C4-2B (cell line): ENCODE results near the gene FANCE.

ENCODE experiments used
- ZFX ChIP-seq: fragments of 450-650 bp; IDR thresholded peaks from 2 replicates; pipeline ENCODE4 v1.6.1; 2017
- TF ChIP-seq, protein P1 (sequence below): fragments of 450-650 bp; conservative IDR thresholded peaks from 2 replicates; pipeline ENCODE4 v1.5.1; 2017; ENCODE audit warnings: mild to moderate bottlenecking

DNA sequence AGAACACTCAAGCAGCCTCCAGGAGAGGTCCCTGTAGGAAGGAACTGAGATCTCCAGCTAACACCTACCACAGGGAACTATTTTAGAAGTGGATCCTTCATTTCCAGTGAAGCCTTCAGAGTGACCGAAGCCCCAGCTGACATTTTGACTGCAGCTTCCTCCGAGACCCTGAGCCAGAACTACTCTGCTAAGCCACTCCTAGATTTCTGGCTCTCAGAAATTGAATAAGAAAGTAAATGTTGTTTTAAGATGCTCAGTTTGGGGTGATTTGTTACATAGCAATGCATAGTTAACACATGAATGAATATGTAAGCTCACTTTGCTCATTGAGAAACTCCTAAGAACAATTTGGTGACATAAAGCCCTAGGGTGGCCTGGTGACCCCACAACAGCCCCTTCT, 55.1 kb downstream of the FANCE start:
- TF ChIP-seq, protein P1, sequence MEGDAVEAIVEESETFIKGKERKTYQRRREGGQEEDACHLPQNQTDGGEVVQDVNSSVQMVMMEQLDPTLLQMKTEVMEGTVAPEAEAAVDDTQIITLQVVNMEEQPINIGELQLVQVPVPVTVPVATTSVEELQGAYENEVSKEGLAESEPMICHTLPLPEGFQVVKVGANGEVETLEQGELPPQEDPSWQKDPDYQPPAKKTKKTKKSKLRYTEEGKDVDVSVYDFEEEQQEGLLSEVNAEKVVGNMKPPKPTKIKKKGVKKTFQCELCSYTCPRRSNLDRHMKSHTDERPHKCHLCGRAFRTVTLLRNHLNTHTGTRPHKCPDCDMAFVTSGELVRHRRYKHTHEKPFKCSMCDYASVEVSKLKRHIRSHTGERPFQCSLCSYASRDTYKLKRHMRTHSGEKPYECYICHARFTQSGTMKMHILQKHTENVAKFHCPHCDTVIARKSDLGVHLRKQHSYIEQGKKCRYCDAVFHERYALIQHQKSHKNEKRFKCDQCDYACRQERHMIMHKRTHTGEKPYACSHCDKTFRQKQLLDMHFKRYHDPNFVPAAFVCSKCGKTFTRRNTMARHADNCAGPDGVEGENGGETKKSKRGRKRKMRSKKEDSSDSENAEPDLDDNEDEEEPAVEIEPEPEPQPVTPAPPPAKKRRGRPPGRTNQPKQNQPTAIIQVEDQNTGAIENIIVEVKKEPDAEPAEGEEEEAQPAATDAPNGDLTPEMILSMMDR, result no peak
- TF ChIP-seq ZFX, result no peak
